GM12878 (cell line): ENCODE measurements around the gene PPIB.
A peak's percentile ranks its signal among the peaks of the same experiment; 100 is the strongest.

ENCODE experiments used
- ATF2 ChIP-seq: IDR thresholded peaks from 2 replicates; pipeline ENCODE4 v1.6.1; 2012; ENCODE audit warnings: low read length, inconsistent platforms
- ATF7 ChIP-seq: fragments of 450-650 bp; IDR thresholded peaks from 2 replicates; pipeline ENCODE4 v1.6.1; 2016; ENCODE audit warnings: low read depth, mild to moderate bottlenecking
- BACH1 ChIP-seq: fragments of 450-650 bp; IDR thresholded peaks from 2 replicates; pipeline ENCODE4 v1.6.1; 2017; ENCODE audit warnings: mild to moderate bottlenecking, borderline replicate concordance
- MAX ChIP-seq: IDR thresholded peaks from 2 replicates; pipeline ENCODE4 v1.6.1; 2012; ENCODE audit warnings: low read depth, low read length, improper control_type of control experiment
- MXI1 ChIP-seq: fragments of 150-350 bp; IDR thresholded peaks from 2 replicates; pipeline ENCODE4 v1.6.1; 2011; ENCODE audit warnings: low read depth, mild to moderate bottlenecking, inconsistent platforms, low read length, improper control_type of control experiment
- POLR2A ChIP-seq: IDR thresholded peaks from 2 replicates; pipeline ENCODE4 v1.6.1; 2011; ENCODE audit warnings: low read depth, mild to moderate bottlenecking, low read length
- SP1 ChIP-seq: IDR thresholded peaks from one replicate; pipeline ENCODE4 v1.6.1; 2011; ENCODE audit warnings: low read depth, low read length
- SPI1 ChIP-seq: IDR thresholded peaks from 2 replicates; pipeline ENCODE4 v1.6.1; 2011; ENCODE audit warnings: low read depth, mild to moderate bottlenecking, low read length, moderate library complexity, borderline replicate concordance; ENCODE audit not compliant: insufficient read depth
- TARDBP ChIP-seq: IDR thresholded peaks from 2 replicates; pipeline ENCODE4 v1.6.1; 2016; ENCODE audit warnings: borderline replicate concordance
- ZNF274 ChIP-seq: IDR thresholded peaks from one replicate; pipeline ENCODE4 v1.8.0; 2011; ENCODE audit not compliant: insufficient read length, insufficient read depth
- TF ChIP-seq, protein P1 (sequence below), 3 experiments: IDR thresholded peaks in 2 of 3; conservative IDR thresholded peaks in 1 of 3; 2 replicates each; pipeline ENCODE4 v1.5.1; 2011; ENCODE audit warnings: low read depth in 3 of 3, low read length in 3 of 3, mild to moderate bottlenecking in 3 of 3, control low read depth in 2 of 3, moderate library complexity in 2 of 3, inconsistent platforms in 1 of 3, mixed read lengths in 1 of 3; ENCODE audit not compliant: control insufficient read depth in 2 of 3, insufficient read depth in 1 of 3; ENCODE audit errors: extremely low read depth in 1 of 3

DNA sequence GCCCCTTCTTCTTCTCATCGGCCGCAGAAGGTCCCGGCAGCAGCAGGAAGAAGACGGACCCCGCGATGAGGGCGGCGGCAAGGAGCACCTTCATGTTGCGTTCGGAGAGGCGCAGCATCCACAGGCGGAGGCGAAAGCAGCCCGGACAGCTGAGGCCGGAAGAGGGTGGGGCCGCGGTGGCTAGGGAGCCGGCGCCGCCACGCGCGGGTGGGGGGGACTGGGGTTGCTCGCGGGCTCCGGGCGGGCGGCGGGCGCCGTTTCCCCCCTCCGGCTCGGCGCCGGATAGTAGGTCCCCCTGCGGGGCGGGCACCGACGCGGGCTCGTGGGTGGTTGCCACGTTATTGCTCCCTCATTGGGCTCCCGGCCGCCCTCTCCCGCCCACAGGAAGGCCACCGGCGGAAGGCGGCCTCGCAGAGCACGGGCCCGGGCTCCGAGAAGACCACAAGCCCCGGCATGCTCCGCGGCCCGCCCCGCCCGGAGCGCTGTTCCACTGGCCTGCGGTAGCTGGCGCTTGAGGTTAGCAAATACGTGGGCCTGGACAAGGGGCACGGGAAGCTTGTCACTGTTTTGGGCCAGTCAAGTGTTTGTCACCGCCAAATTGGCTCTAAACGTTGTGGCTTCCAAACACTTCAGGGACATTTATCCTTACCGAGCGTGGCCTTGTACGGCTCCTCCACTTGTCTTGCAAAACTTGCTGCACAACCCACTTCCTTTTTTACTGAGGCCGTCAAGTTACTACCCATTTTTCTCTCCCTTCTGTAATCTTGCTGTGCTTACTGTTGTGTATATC, at the start of gene PPIB:
- TF ChIP-seq, protein P1, sequence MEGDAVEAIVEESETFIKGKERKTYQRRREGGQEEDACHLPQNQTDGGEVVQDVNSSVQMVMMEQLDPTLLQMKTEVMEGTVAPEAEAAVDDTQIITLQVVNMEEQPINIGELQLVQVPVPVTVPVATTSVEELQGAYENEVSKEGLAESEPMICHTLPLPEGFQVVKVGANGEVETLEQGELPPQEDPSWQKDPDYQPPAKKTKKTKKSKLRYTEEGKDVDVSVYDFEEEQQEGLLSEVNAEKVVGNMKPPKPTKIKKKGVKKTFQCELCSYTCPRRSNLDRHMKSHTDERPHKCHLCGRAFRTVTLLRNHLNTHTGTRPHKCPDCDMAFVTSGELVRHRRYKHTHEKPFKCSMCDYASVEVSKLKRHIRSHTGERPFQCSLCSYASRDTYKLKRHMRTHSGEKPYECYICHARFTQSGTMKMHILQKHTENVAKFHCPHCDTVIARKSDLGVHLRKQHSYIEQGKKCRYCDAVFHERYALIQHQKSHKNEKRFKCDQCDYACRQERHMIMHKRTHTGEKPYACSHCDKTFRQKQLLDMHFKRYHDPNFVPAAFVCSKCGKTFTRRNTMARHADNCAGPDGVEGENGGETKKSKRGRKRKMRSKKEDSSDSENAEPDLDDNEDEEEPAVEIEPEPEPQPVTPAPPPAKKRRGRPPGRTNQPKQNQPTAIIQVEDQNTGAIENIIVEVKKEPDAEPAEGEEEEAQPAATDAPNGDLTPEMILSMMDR (IDR thresholded peaks at IDR 0.05 in 2 of 3, conservative IDR thresholded peaks at IDR 0.05 in 1 of 3; ENCODE audit: control insufficient read depth in 2 of 3, extremely low read depth in 1 of 3, insufficient read depth in 1 of 3, low read depth in 3 of 3, low read length in 3 of 3), result peak; percentile 47 to 73 (median 54)
- TF ChIP-seq MAX (no peak), POLR2A (peak; percentile 99), SP1 (peak; percentile 89), ATF7 (peak; percentile 74; the same call in 1 of the 2 replicates), SPI1 (peak; percentile 91), BACH1 (peak; percentile 62), MXI1 (0 out of 2 replicates have a peak, but pooled peaks have one; percentile 6), TARDBP (no peak), ZNF274 (no peak), ATF2 (no peak)
